IPS-20b (cell line): ENCODE measurements around the gene SEPHS2.

Experiments
- H3K27ac ChIP-seq: one replicate; pipeline ENCODE4 v1.5.1; 2013; ENCODE audit warnings: low read length
- H3K27me3 ChIP-seq: 2 replicates; pipeline ENCODE4 v1.6.1; 2013; ENCODE audit warnings: mild to moderate bottlenecking, low read length, inconsistent platforms; ENCODE audit not compliant: insufficient read depth
- H3K36me3 ChIP-seq: 2 replicates; pipeline ENCODE4 v1.6.1; 2013; ENCODE audit warnings: low read depth, mild to moderate bottlenecking, inconsistent platforms, low read length, moderate library complexity; ENCODE audit not compliant: insufficient read depth
- H3K4me1 ChIP-seq: 2 replicates; pipeline ENCODE4 v1.6.1; 2013; ENCODE audit warnings: mild to moderate bottlenecking, control low read depth, inconsistent platforms, low read length, moderate library complexity; ENCODE audit not compliant: insufficient read depth
- H3K4me3 ChIP-seq: 2 replicates; pipeline ENCODE4 v1.5.1; 2013; ENCODE audit warnings: mild to moderate bottlenecking, low read length, inconsistent platforms
- H3K9ac ChIP-seq: 2 replicates; pipeline ENCODE4 v1.6.1; 2013; ENCODE audit warnings: low read depth, mild to moderate bottlenecking, inconsistent platforms, low read length, moderate library complexity
- H3K9me3 ChIP-seq: 2 replicates; pipeline ENCODE4 v1.6.1; 2013; ENCODE audit warnings: mild to moderate bottlenecking, low read depth, low read length, inconsistent platforms; ENCODE audit not compliant: insufficient read depth

SEPHS2 gene

DNA sequence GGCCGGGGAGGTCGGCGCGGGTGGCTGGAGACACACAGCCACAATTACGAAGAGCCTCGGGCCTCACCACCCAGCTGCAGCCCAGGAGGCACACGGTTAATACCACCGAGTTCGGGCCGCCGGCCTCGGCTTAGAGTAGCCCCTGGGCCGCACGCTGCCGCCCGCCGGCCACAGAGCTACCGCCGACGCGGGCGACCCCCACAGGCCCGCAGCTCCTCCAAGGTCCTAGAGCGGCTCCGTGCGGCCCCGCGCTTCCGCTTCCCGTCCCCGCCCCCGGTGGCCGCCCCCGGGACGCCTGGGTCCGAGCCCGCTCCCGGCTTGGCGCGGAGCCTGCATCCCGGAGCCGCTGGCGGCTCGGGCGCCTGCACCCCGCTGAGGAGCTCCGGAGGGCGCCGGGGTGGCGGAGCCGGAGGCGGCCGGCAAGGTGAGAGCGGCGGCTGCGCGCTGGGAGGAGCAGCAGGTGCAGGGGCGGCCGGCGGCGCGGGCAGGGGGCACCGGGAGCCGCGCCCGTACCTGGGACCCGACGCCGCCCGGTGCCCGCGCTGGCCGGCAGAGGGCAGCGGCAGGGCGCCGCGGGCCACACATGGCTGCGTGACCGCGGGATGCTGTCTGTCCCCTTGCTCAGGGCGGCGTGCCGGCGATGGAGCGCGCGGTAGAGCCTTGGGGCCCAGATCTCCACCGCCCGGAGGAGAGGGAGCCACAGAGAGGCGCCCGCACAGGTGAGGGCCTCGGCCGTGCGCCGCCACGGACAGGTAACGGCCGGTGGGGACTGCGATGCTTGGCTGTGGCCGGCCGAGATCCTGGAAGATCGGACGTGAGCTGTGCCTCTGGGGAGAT lies 50.3 kb downstream of the SEPHS2 start, which contains the start of gene ZNF48:
ZNF48 (plus strand) TSS at position 266 of the 837 bp plus-strand sequence; CDS start at position 641, 375 bp downstream.
- peak within 1 kb of the TSS; percentile 89 for H3K27ac ChIP-seq

DNA sequence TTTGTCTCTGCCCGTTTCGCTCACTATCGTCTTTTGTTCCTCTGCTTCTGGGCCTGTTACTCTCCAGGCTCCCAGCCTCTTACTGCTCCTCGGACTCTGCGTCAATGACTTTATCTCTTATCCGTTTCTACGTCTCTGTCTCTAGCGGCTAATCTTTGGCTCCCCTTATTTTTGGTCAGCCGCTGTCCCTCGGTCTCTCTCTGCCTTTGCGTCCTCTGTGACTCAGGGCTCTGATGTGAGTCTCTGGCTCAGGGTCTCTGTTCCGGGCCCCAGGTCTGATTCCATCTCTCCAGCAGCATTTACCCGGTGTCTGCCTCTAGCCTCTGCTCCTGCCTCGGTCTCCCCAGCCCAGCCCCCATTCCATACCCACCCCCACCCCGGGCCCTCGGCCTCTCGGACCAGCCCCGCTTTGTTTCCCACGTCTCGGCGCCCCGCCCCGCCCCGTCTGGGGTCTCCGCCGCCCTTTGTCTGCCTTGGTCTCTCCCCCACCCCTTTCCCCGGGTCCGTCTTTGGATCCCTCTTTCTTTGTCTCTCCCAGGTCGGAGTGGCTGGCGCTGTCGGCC lies 51.0 kb downstream of the SEPHS2 start:
- H3K27ac ChIP-seq, result peak overlapping the region; percentile 89
- peak overlapping the region; percentile 89 for H3K4me3 ChIP-seq
- H3K27me3 ChIP-seq, result no peaks in the 10 kb centered on the region
- H3K9me3 ChIP-seq, result no peaks in the 10 kb centered on the region
- peak overlapping the region; percentile 99 for H3K9ac ChIP-seq
- peaks cover 3% of the 10 kb centered on the region; the same call in 1 of the 2 replicates for H3K4me1 ChIP-seq
- H3K36me3 ChIP-seq, result peaks cover 33% of the 10 kb centered on the region

More for the DNA sequence above, 50.3 kb downstream of the SEPHS2 start, which contains the start of gene ZNF48:
- no peaks in the 10 kb centered on the region for H3K27me3 ChIP-seq
- H3K9ac ChIP-seq, result peak within 1 kb of the TSS; percentile 99
- peaks cover 33% of the 10 kb centered on the region for H3K36me3 ChIP-seq
- H3K9me3 ChIP-seq, result no peaks in the 10 kb centered on the region
- H3K4me3 ChIP-seq, result peak within 1 kb of the TSS; percentile 89
- H3K4me1 ChIP-seq, result peaks cover 3% of the 10 kb centered on the region; the same call in 1 of the 2 replicates
